ENCODE measurements around the gene TMED6.

DNA sequence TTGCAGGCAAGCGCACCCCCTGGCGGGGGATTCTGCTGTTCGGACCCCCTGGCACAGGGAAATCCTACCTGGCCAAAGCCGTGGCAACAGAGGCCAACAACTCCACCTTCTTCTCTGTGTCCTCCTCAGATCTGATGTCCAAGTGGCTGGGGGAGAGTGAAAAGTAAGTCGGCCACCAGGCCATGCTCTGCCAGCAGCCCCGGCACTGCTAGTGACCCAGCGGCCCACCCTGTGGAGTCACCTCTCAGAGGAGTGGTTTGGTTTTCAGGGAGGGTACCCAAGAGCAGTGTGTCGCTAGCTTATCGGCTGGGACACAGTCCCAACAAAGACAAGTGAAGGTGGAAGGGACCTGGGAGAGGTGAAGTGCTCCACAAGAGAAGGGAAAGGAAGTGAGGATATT lies 32.2 kb downstream of the TMED6 start:
- TF ChIP-seq POLR2A (IDR thresholded peaks at IDR 0.05), result no peak
- TF ChIP-seq, protein P1, sequence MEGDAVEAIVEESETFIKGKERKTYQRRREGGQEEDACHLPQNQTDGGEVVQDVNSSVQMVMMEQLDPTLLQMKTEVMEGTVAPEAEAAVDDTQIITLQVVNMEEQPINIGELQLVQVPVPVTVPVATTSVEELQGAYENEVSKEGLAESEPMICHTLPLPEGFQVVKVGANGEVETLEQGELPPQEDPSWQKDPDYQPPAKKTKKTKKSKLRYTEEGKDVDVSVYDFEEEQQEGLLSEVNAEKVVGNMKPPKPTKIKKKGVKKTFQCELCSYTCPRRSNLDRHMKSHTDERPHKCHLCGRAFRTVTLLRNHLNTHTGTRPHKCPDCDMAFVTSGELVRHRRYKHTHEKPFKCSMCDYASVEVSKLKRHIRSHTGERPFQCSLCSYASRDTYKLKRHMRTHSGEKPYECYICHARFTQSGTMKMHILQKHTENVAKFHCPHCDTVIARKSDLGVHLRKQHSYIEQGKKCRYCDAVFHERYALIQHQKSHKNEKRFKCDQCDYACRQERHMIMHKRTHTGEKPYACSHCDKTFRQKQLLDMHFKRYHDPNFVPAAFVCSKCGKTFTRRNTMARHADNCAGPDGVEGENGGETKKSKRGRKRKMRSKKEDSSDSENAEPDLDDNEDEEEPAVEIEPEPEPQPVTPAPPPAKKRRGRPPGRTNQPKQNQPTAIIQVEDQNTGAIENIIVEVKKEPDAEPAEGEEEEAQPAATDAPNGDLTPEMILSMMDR (IDR thresholded peaks at IDR 0.05), result no peak
- TF ChIP-seq EP300 (IDR thresholded peaks at IDR 0.05), result no peak

Data from gastroesophageal sphincter (tissue), 3 donors.